Loucy (cell line): ENCODE measurements around the gene GUSB.

ENCODE experiments used
- EZH2phosphoT487 ChIP-seq: fragments of 200-600 bp; IDR thresholded peaks from 2 replicates; pipeline ENCODE4 v1.6.1; 2018; ENCODE audit warnings: antibody characterized with exemption, mild to moderate bottlenecking, moderate library complexity, borderline replicate concordance
- TF ChIP-seq, protein P1 (sequence below): fragments of 200-600 bp; sonication (generic); conservative IDR thresholded peaks from 2 replicates; pipeline ENCODE4 v1.5.1; 2014; ENCODE audit warnings: mild to moderate bottlenecking, antibody characterized with exemption, low read length

DNA sequence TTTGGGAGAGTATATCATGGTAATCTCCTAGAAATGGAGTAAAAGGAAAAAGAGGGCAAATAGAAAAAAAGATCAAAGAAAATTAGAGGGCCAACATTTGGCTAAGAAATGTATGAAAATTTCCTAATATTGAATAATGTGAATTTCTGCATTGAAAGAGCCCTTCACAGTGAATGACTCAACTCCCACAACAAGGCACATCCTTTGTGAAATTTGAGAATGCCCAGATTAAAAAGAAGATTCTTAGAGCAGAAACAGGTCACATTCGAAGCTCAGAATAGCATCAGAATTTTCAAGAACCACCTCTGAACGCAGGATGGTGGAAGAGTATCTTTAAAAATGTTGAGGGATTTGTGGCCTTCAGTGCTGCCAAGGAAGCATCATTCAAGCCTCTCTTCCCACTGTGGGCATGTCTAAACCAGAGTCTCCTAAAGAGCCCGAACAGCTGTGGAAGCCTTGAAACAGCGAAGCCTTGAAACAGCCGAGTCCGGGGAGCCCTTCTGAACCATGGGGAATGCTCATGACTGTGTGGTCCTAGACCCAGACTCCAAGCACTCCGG lies 43.6 kb downstream of the GUSB start:
- TF ChIP-seq, protein P1, sequence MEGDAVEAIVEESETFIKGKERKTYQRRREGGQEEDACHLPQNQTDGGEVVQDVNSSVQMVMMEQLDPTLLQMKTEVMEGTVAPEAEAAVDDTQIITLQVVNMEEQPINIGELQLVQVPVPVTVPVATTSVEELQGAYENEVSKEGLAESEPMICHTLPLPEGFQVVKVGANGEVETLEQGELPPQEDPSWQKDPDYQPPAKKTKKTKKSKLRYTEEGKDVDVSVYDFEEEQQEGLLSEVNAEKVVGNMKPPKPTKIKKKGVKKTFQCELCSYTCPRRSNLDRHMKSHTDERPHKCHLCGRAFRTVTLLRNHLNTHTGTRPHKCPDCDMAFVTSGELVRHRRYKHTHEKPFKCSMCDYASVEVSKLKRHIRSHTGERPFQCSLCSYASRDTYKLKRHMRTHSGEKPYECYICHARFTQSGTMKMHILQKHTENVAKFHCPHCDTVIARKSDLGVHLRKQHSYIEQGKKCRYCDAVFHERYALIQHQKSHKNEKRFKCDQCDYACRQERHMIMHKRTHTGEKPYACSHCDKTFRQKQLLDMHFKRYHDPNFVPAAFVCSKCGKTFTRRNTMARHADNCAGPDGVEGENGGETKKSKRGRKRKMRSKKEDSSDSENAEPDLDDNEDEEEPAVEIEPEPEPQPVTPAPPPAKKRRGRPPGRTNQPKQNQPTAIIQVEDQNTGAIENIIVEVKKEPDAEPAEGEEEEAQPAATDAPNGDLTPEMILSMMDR: no peak
- no peak for TF ChIP-seq EZH2phosphoT487
